ENCODE measurements around the gene KCNQ1. TPM values are rescaled to one million over a fixed set of nuclear protein-coding genes. Genes with fewer than 3 reads are reported as not detected.

Gene KCNQ1
- total RNA-seq, 1 donor from 2014 or later: 0.07 TPM

- DNase-seq (ENCODE audit: low read depth, low spot score): no peak
Observed at GRCh38 chr11:2424811-2425495, 19.9 kb upstream of the KCNQ1 start.

- DNase-seq (ENCODE audit: low read depth, low spot score): no peak
Observed at GRCh38 chr11:2425506-2425905, 19.3 kb upstream of the KCNQ1 start.

- no peak for DNase-seq (ENCODE audit: low read depth, low spot score)
Observed at GRCh38 chr11:2426221-2426620, 18.6 kb upstream of the KCNQ1 start.

- no peak for DNase-seq (ENCODE audit: low read depth, low spot score)
Observed at GRCh38 chr11:2426826-2427521, 17.8 kb upstream of the KCNQ1 start.

- no peak for DNase-seq (ENCODE audit: low read depth, low spot score)
Observed at GRCh38 chr11:2427721-2428321, 17.0 kb upstream of the KCNQ1 start.

GRCh38 chr11:2428322-2428795 is 16.4 kb upstream of the KCNQ1 start:
- DNase-seq (ENCODE audit: low read depth, low spot score): peak; percentile 17

- no peak for DNase-seq (ENCODE audit: low read depth, low spot score)
Observed at GRCh38 chr11:2431395-2431794, 13.4 kb upstream of the KCNQ1 start.

GRCh38 chr11:2432171-2432621 is 12.6 kb upstream of the KCNQ1 start:
- no peak for DNase-seq (ENCODE audit: low read depth, low spot score)

GRCh38 chr11:2432628-2433071 is 12.2 kb upstream of the KCNQ1 start:
- no peak for DNase-seq (ENCODE audit: low read depth, low spot score)

- DNase-seq (ENCODE audit: low read depth, low spot score): no peak
Observed at GRCh38 chr11:2433106-2433925, 11.5 kb upstream of the KCNQ1 start.

- no peak for DNase-seq (ENCODE audit: low read depth, low spot score)
Observed at GRCh38 chr11:2434008-2434407, 10.8 kb upstream of the KCNQ1 start.

GRCh38 chr11:2434506-2435255 is 10.1 kb upstream of the KCNQ1 start:
- no peak for DNase-seq (ENCODE audit: low read depth, low spot score)

- no peak for DNase-seq (ENCODE audit: low read depth, low spot score)
Observed at GRCh38 chr11:2435288-2436012, 9.4 kb upstream of the KCNQ1 start.

GRCh38 chr11:2436013-2436520 is 8.7 kb upstream of the KCNQ1 start:
- DNase-seq (ENCODE audit: low read depth, low spot score): no peak

- DNase-seq (ENCODE audit: low read depth, low spot score): no peak
Observed at GRCh38 chr11:2436521-2437031, 8.2 kb upstream of the KCNQ1 start.

GRCh38 chr11:2437516-2437915 is 7.3 kb upstream of the KCNQ1 start:
- no peak for DNase-seq (ENCODE audit: low read depth, low spot score)

GRCh38 chr11:2439820-2440219 is 5.0 kb upstream of the KCNQ1 start:
- DNase-seq (ENCODE audit: low read depth, low spot score): no peak

- DNase-seq (ENCODE audit: low read depth, low spot score): no peak
Observed at GRCh38 chr11:2440646-2441045, 4.2 kb upstream of the KCNQ1 start.

GRCh38 chr11:2441171-2441570 is 3.6 kb upstream of the KCNQ1 start:
- DNase-seq (ENCODE audit: low read depth, low spot score): no peak

GRCh38 chr11:2442589-2442988 is 2.2 kb upstream of the KCNQ1 start:
- DNase-seq (ENCODE audit: low read depth, low spot score): no peak

Data from pulmonary artery endothelial cell (primary cell).